Nephron progenitor cell (in vitro differentiated cells): ENCODE data around the gene SEBOX.

Experiments
- DNase-seq: peaks from one replicate; pipeline ENCODE4 v3.0.0; 2021
- H3K27ac Mint-ChIP-seq: 2 replicates; pipeline ENCODE4 v1.8.0; 2021; ENCODE audit warnings: mild to moderate bottlenecking, moderate library complexity, mixed read lengths
- H3K27me3 Mint-ChIP-seq: 2 replicates; pipeline ENCODE4 v1.8.0; 2021; ENCODE audit warnings: mild to moderate bottlenecking, low read depth, mixed read lengths; ENCODE audit not compliant: poor library complexity
- H3K36me3 Mint-ChIP-seq: 2 replicates; pipeline ENCODE4 v1.8.0; 2021; ENCODE audit warnings: low read depth, mixed read lengths
- H3K4me1 Mint-ChIP-seq: 2 replicates; pipeline ENCODE4 v1.8.0; 2021; ENCODE audit warnings: mixed read lengths
- H3K4me3 Mint-ChIP-seq: 2 replicates; pipeline ENCODE4 v1.8.0; 2021; ENCODE audit warnings: mild to moderate bottlenecking, moderate library complexity, mixed read lengths
- H3K9me3 Mint-ChIP-seq: 2 replicates; pipeline ENCODE4 v1.8.0; 2021; ENCODE audit warnings: mild to moderate bottlenecking, moderate library complexity, mixed read lengths
- CTCF ChIP-seq: fragments of 200-600 bp; sonication (generic); IDR thresholded peaks from 2 replicates; pipeline ENCODE4 v1.5.0; 2021; ENCODE audit warnings: antibody characterized with exemption

SEBOX gene

GRCh38 chr17:28368915-28369683 is 4.1 kb upstream of the SEBOX start:
- Mint-ChIP-seq H3K36me3 (no peaks in the 10 kb centered on the region), H3K27ac (no peak overlapping the region), H3K27me3 (peaks cover 33% of the 10 kb centered on the region), H3K4me1 (peaks cover 36% of the 10 kb centered on the region), H3K4me3 (no peak overlapping the region), H3K9me3 (no peaks in the 10 kb centered on the region)
- no peak for TF ChIP-seq CTCF
- no peak for DNase-seq

- Mint-ChIP-seq H3K9me3 (no peaks in the 10 kb centered on the region), H3K36me3 (peaks cover 4% of the 10 kb centered on the region), H3K27ac (no peak overlapping the region), H3K4me1 (peaks cover 32% of the 10 kb centered on the region), H3K27me3 (peaks cover 26% of the 10 kb centered on the region), H3K4me3 (no peak overlapping the region)
- TF ChIP-seq CTCF, result no peak
- no peak for DNase-seq
These were observed 3.4 kb upstream of the SEBOX start for GRCh38 chr17:28368306-28368831.

GRCh38 chr17:28367641-28368305 is 2.8 kb upstream of the SEBOX start:
- Mint-ChIP-seq H3K4me1 (peaks cover 27% of the 10 kb centered on the region), H3K9me3 (no peaks in the 10 kb centered on the region), H3K36me3 (peaks cover 5% of the 10 kb centered on the region), H3K27ac (no peak overlapping the region), H3K4me3 (no peak overlapping the region), H3K27me3 (peaks cover 20% of the 10 kb centered on the region)
- TF ChIP-seq CTCF, result no peak
- no peak for DNase-seq

- Mint-ChIP-seq H3K36me3 (peaks cover 6% of the 10 kb centered on the region), H3K27me3 (peaks cover 12% of the 10 kb centered on the region), H3K4me1 (peaks cover 22% of the 10 kb centered on the region), H3K27ac (no peak overlapping the region), H3K9me3 (no peaks in the 10 kb centered on the region), H3K4me3 (no peak overlapping the region)
- no peak for DNase-seq
- TF ChIP-seq CTCF, result no peak
These were observed 1.6 kb upstream of the SEBOX start for GRCh38 chr17:28366605-28367004.

- no peak for DNase-seq
- no peaks in the 10 kb centered on the region for H3K9me3 Mint-ChIP-seq
- no peak for TF ChIP-seq CTCF
- peaks cover 14% of the 10 kb centered on the region for H3K4me1 Mint-ChIP-seq
- H3K4me3 Mint-ChIP-seq, result no peak overlapping the region
- H3K36me3 Mint-ChIP-seq, result peaks cover 17% of the 10 kb centered on the region
- H3K27ac Mint-ChIP-seq, result no peak overlapping the region
- H3K27me3 Mint-ChIP-seq, result peaks cover 4% of the 10 kb centered on the region
These were observed 488 bp upstream of the SEBOX start for GRCh38 chr17:28365487-28365886.
